Measurements from ENCODE around the gene ITIH1. TPM values are rescaled to one million over a fixed set of nuclear protein-coding genes. Genes with fewer than 3 reads are reported as not detected.

The ITIH1 gene
- total RNA-seq, 2 donors from 2014 or later, result 4.4 TPM; not detected in 1

- H3K27ac ChIP-seq, result no peak overlapping the region
- H3K27me3 ChIP-seq, result no peaks in the 10 kb centered on the region
- H3K4me3 ChIP-seq, result no peak overlapping the region
- TF ChIP-seq POLR2A (IDR thresholded peaks at IDR 0.05) (no peak), CTCF (IDR thresholded peaks at IDR 0.05) (no peak)
- no peaks in the 10 kb centered on the region for H3K9me3 ChIP-seq
- WGBS, 2 donors, result 73 to 81% methylated on average over 1 of the region's 1 CpG
- H3K4me1 ChIP-seq, result no peaks in the 10 kb centered on the region
- DNase-seq (no peak), ATAC-seq (no peak)
- H3K36me3 ChIP-seq (replicated peaks in 1 of 2; ENCODE audit: insufficient read depth in 1 of 2, low read depth in 2 of 2), result peaks cover 0 to 7% of the 10 kb centered on the region in 2 donors
- intact Hi-C loops (cut with DNase I), result loop anchor here (10.0 kb wide), 1 partner anchor 335 kb away; no protein-coding TSS in a partner anchor
Observed at GRCh38 chr3:52739730-52740129, 37.7 kb upstream of the ITIH1 start.

- Histone ChIP-seq H3K4me1 (no peaks in the 10 kb centered on the region), H3K27ac (no peak overlapping the region), H3K4me3 (no peak overlapping the region), H3K9me3 (no peaks in the 10 kb centered on the region), H3K27me3 (no peaks in the 10 kb centered on the region), H3K36me3 (replicated peaks in 1 of 2; ENCODE audit: insufficient read depth in 1 of 2, low read depth in 2 of 2) (peaks cover 5 to 22% of the 10 kb centered on the region in 2 donors)
- no peak for ATAC-seq
- intact Hi-C loops (cut with DNase I), result loop anchor here (10.0 kb wide), 1 partner anchor 332 kb away; no protein-coding TSS in a partner anchor
- 71 to 90% methylated on average over 3 of the region's 3 CpGs for WGBS, 2 donors
- DNase-seq, result no peak
- TF ChIP-seq CTCF (IDR thresholded peaks at IDR 0.05), result peak in 6 of 7 experiments; percentile 26 to 63 (median 47)
- TF ChIP-seq POLR2A (IDR thresholded peaks at IDR 0.05), result no peak
Observed at GRCh38 chr3:52742418-52743041, 34.9 kb upstream of the ITIH1 start.

GRCh38 chr3:52743152-52743551 lies 34.2 kb upstream of the ITIH1 start:
- DNase-seq (peak in 3 of 4 donors; percentile 16 to 22 (median 18)), ATAC-seq (no peak)
- Histone ChIP-seq H3K27ac (peak overlapping the region in 1 of 4 donors; percentile 13), H3K4me3 (no peak overlapping the region), H3K36me3 (replicated peaks in 1 of 2; ENCODE audit: insufficient read depth in 1 of 2, low read depth in 2 of 2) (peaks cover 5 to 22% of the 10 kb centered on the region in 2 donors), H3K9me3 (no peaks in the 10 kb centered on the region), H3K4me1 (no peaks in the 10 kb centered on the region), H3K27me3 (no peaks in the 10 kb centered on the region)
- no peak for TF ChIP-seq CTCF (IDR thresholded peaks at IDR 0.05)
- TF ChIP-seq POLR2A (IDR thresholded peaks at IDR 0.05), result no peak
- intact Hi-C loops (cut with DNase I), result loop anchor here (10.0 kb wide), 1 partner anchor 332 kb away; no protein-coding TSS in a partner anchor
- WGBS, 2 donors, result 39 to 49% methylated on average over 5 of the region's 5 CpGs

GRCh38 chr3:52743721-52744120 lies 33.7 kb upstream of the ITIH1 start:
- H3K27ac ChIP-seq, result peak overlapping the region in 1 of 4 donors; percentile 13
- TF ChIP-seq CTCF (IDR thresholded peaks at IDR 0.05) (no peak), POLR2A (IDR thresholded peaks at IDR 0.05) (no peak)
- ATAC-seq, result no peak
- DNase-seq, result no peak
- no peaks in the 10 kb centered on the region for H3K27me3 ChIP-seq
- intact Hi-C loops (cut with DNase I), result loop anchor here (10.0 kb wide), 1 partner anchor 331 kb away; no protein-coding TSS in a partner anchor
- 62 to 76% methylated on average over 2 of the region's 2 CpGs for WGBS, 2 donors
- H3K36me3 ChIP-seq (replicated peaks in 1 of 2; ENCODE audit: insufficient read depth in 1 of 2, low read depth in 2 of 2), result peaks cover 5 to 25% of the 10 kb centered on the region in 2 donors
- H3K4me1 ChIP-seq, result no peaks in the 10 kb centered on the region
- no peaks in the 10 kb centered on the region for H3K9me3 ChIP-seq
- no peak overlapping the region for H3K4me3 ChIP-seq

Measured in body of pancreas (tissue), 4 donors.